OCI-LY7 (cell line): ENCODE data around the gene ST3GAL3. TPM values are rescaled to one million over a fixed set of nuclear protein-coding genes. Genes with fewer than 3 reads are reported as not detected.
"Not testable (repeated sequence)": the region's sequence is repeated elsewhere in the genome, so short reads cannot be mapped to it uniquely, and the experiment has no call there.

Experiments
- BruUV-seq: library from RNA; stranded (reverse); fragments of 400-500 nt; replicated peaks from 2 replicates; lab custom pipeline; 2021; lab: Mats Ljungman, UMichigan
- CTCF ChIA-PET: fragments of 300-600 bp; sonication (Branson Sonifier 250); formaldehyde crosslinking; loops from one replicate; lab custom pipeline; 2022; ENCODE audit warnings: antibody characterized with exemption; ENCODE audit not compliant: unreplicated experiment; lab: Charles Lee
- POLR2A ChIA-PET: fragments of 300-600 bp; sonication (Branson Sonifier 250); formaldehyde crosslinking; loops from one replicate; lab custom pipeline; 2022; ENCODE audit warnings: antibody characterized with exemption; lab: Charles Lee
- DNase-seq: peaks from one replicate; pipeline ENCODE4 v3.0.0-alpha.2; 2015; ENCODE audit warnings: low spot score
- H2AFZ ChIP-seq: fragments of 200-600 bp; sonication (generic), shearing (Covaris generic); 2 replicates; pipeline ENCODE4 v1.6.1; 2014; ENCODE audit warnings: mild to moderate bottlenecking, antibody characterized with exemption, low read length, moderate library complexity
- H3K27ac ChIP-seq: fragments of 200-600 bp; sonication (generic); 2 replicates; pipeline ENCODE4 v1.5.1; 2014; ENCODE audit warnings: mixed run types, low read depth, mild to moderate bottlenecking, moderate library complexity, low read length, inconsistent platforms; ENCODE audit not compliant: poor library complexity, severe bottlenecking
- H3K36me3 ChIP-seq: fragments of 200-600 bp; sonication (generic); 2 replicates; pipeline ENCODE4 v1.6.1; 2014; ENCODE audit warnings: mild to moderate bottlenecking, antibody characterized with exemption, low read length, moderate library complexity, mixed read lengths; ENCODE audit not compliant: insufficient read depth
- H3K4me1 ChIP-seq: fragments of 200-600 bp; sonication (generic); 2 replicates; pipeline ENCODE4 v1.5.1; 2014; ENCODE audit warnings: mild to moderate bottlenecking, low read length; ENCODE audit not compliant: insufficient read depth, poor library complexity, severe bottlenecking
- H3K4me2 ChIP-seq: fragments of 200-600 bp; sonication (generic); 2 replicates; pipeline ENCODE4 v1.6.1; 2014; ENCODE audit warnings: mild to moderate bottlenecking, low read length
- H3K4me3 ChIP-seq: fragments of 200-600 bp; sonication (generic); 2 replicates; pipeline ENCODE4 v1.5.1; 2014; ENCODE audit warnings: mild to moderate bottlenecking, low read depth, low read length; ENCODE audit not compliant: poor library complexity, severe bottlenecking
- H3K79me2 ChIP-seq: fragments of 200-600 bp; sonication (generic); 2 replicates; pipeline ENCODE4 v1.6.1; 2016; ENCODE audit warnings: low read depth, mild to moderate bottlenecking, low read length, moderate library complexity, mixed read lengths; ENCODE audit not compliant: insufficient read depth
- H3K9me2 ChIP-seq: fragments of 200-600 bp; sonication (generic); 2 replicates; pipeline ENCODE4 v1.6.1; 2016; ENCODE audit warnings: mild to moderate bottlenecking, low read length, mixed read lengths; ENCODE audit not compliant: insufficient read depth
- H3K9me3 ChIP-seq: fragments of 200-600 bp; sonication (generic); 2 replicates; pipeline ENCODE4 v1.6.1; 2014; ENCODE audit warnings: mild to moderate bottlenecking, mixed run types, low read length, mixed read lengths
- H4K20me1 ChIP-seq: fragments of 200-600 bp; sonication (generic); 2 replicates; pipeline ENCODE4 v1.6.1; 2014; ENCODE audit warnings: mild to moderate bottlenecking, antibody characterized with exemption, low read length, moderate library complexity, mixed read lengths; ENCODE audit not compliant: insufficient read depth
- CTCF ChIP-seq: fragments of 200-600 bp; sonication (generic); conservative IDR thresholded peaks from 2 replicates; pipeline ENCODE4 v1.5.1; 2014; ENCODE audit warnings: mild to moderate bottlenecking, antibody characterized with exemption, low read length, moderate library complexity, mixed read lengths
- EZH2phosphoT487 ChIP-seq: fragments of 200-600 bp; sonication (generic); IDR thresholded peaks from 2 replicates; pipeline ENCODE4 v1.6.1; 2018; ENCODE audit warnings: low read depth, borderline replicate concordance, mild to moderate bottlenecking, mixed run types, antibody characterized with exemption, low read length, moderate library complexity, mixed read lengths
- intact Hi-C: fragments of 100-400 bp; cut with micrococcal nuclease; formaldehyde crosslinking; loops from one replicate; pipeline ENCODE4 v1.10.0; 2022; ENCODE audit not compliant: unreplicated experiment
- total RNA-seq, 2 experiments: library from RNA; depleted of rRNA in 1 of 2; stranded (reverse); fragments of >200 nt in 1 of 2; shearing (Covaris generic) in 1 of 2; gene quantifications; 2 replicates each; pipeline ENCODE4 v1.2.3, GENCODE V29; 2014 to 2022

Gene ST3GAL3
- total RNA-seq, 2 experiments from 2014 or later = 24.0 to 45.0 TPM

- H3K9me3 ChIP-seq = peaks cover 20% of the 10 kb centered on the region
- no peak overlapping the region for H3K27ac ChIP-seq
- no peaks in the 10 kb centered on the region for H3K79me2 ChIP-seq
- no peak overlapping the region for H3K4me2 ChIP-seq
- H2AFZ ChIP-seq = no peak overlapping the region
- no peak for DNase-seq
- peaks cover 30% of the 10 kb centered on the region for H3K36me3 ChIP-seq
- POLR2A ChIA-PET = no interaction called here
- CTCF ChIA-PET = no interaction called here
- no peaks in the 10 kb centered on the region for H3K4me1 ChIP-seq
- TF ChIP-seq CTCF (no peak), EZH2phosphoT487 (no peak)
- BruUV-seq = no TSS peak
- H3K9me2 ChIP-seq = no peaks in the 10 kb centered on the region
- no peaks in the 10 kb centered on the region for H4K20me1 ChIP-seq
- intact Hi-C loops = no loop called here
- no peak overlapping the region for H3K4me3 ChIP-seq
Measured at GRCh38 chr1:43776043-43776761, 68.9 kb downstream of the ST3GAL3 start.

GRCh38 chr1:43777916-43778315, 70.6 kb downstream of the ST3GAL3 start:
- H3K9me2 ChIP-seq, intact Hi-C loops, H3K4me2 ChIP-seq, H3K79me2 ChIP-seq, DNase-seq, H3K4me3 ChIP-seq, H3K27ac ChIP-seq, H2AFZ ChIP-seq, H3K4me1 ChIP-seq, H4K20me1 ChIP-seq, CTCF ChIA-PET, BruUV-seq: not testable (repeated sequence)
- Histone ChIP-seq H3K36me3 (peaks cover 30% of the 10 kb centered on the region), H3K9me3 (peaks cover 20% of the 10 kb centered on the region)
- POLR2A ChIA-PET = interaction anchor here (0.6 kb wide), 1 partner anchor 64 kb away, joined by 5 read pairs; no protein-coding TSS in a partner anchor

GRCh38 chr1:43779266-43779665, 71.9 kb downstream of the ST3GAL3 start:
- Histone ChIP-seq H4K20me1 (no peaks in the 10 kb centered on the region), H3K4me1 (no peaks in the 10 kb centered on the region), H3K9me3 (peaks cover 20% of the 10 kb centered on the region), H3K36me3 (peaks cover 26% of the 10 kb centered on the region), H3K9me2 (no peaks in the 10 kb centered on the region), H2AFZ (no peak overlapping the region), H3K4me3 (no peak overlapping the region), H3K79me2 (no peaks in the 10 kb centered on the region), H3K27ac (no peak overlapping the region), H3K4me2 (no peak overlapping the region)
- ChIA-PET CTCF (no interaction called here), POLR2A (no interaction called here)
- intact Hi-C loops = no loop called here
- peak; percentile 56 for TF ChIP-seq CTCF
- TF ChIP-seq EZH2phosphoT487 = no peak
- no peak for DNase-seq
- BruUV-seq = no TSS peak
